ENCODE measurements around the gene HOXC6.
"Not testable (repeated sequence)": the region's sequence is repeated elsewhere in the genome, so short reads cannot be mapped to it uniquely, and the experiment has no call there.

The HOXC6 gene

DNA sequence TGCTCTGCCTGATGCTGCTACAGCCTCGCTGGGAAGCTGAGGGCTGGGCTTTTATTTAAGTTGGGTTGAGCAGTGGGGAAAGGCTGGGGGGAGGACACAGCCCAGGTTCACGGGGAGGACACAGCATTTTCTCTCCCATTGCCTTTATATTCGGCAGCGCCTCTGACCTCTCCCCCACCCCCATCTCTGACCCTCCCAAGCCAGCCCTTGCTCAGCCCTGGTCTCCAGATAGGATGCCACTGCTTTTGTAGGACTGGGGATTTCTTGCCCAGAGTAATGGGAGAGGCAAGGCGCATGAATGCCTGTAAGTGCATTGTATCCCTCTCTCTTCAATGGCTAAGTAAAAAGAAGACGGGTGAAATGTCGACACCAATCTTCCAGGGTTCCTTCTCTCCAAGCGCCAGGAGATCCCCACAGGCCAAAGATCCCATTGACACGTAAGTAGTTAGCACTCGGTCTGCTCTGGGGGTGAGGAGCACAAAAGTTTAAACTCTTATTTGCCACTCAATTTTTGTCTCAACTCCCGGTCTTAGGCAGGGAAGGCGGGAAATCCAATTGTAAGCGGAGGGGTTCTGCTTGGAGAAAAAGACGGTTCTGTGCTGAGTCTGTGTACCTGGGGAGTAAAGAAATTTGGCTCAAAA, 30.0 kb downstream of the HOXC6 start:
- DNase-seq (ENCODE audit: low spot score) = no peak

DNA sequence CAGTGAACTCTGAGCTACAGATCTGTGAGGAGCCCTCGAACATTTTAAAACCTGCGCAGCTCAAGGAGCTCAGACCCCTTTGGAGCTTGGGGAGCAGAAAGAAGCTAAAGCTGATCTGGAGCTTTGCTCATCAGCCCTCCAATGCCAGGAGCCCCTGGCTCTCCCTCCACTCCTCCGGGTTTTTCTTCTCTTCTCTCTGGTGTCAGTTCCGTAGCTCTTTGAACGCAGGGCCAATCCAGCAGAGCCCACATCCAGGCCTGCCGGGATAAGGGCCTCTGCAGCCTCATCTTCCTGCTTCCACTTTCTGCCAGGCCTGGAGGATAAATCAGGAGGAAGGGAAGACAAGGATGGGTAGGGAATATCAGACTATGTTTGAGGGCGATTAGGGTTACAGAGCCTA, 31.4 kb downstream of the HOXC6 start:
- no peak for DNase-seq (ENCODE audit: low spot score)

DNA sequence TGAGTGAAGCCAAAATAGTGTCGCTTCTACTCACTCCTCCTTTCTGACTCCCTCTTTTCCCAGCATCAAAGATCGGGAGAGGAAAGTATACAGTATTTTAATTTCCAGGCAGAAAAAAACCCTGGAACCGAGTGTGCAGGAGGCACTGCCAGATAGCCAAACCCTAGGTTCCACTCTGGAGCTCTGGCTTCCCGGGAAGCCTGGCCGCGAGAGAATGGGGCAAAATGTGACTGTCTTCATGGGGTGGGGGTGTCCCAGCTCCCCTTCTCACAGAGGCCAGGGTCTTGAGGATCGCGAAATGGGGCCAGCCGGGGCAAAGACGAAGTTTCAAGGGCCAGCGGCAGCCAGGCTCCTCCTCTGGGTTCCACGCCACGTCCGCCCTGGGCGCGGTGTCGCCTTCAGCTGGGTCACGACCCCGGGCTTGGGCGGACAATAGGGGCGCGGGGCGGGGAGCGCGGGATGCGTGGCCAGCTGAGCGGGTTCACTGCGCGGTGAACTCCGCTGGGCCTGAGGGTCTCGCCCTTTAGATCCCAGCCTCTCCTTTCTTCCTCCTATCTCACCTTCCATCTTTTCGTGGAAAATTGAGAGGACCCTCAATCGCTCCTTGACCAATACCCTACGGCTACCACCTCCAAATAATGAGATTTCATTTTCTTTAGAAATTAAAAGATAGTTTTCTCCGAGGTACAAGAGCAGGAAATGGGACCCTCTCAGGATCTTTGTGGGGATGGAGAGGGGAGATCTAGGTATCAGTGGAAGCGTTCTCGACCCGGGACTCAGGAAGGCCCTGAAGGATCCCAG, 32.1 kb downstream of the HOXC6 start:
- DNase-seq (ENCODE audit: low spot score) = no peak

DNA sequence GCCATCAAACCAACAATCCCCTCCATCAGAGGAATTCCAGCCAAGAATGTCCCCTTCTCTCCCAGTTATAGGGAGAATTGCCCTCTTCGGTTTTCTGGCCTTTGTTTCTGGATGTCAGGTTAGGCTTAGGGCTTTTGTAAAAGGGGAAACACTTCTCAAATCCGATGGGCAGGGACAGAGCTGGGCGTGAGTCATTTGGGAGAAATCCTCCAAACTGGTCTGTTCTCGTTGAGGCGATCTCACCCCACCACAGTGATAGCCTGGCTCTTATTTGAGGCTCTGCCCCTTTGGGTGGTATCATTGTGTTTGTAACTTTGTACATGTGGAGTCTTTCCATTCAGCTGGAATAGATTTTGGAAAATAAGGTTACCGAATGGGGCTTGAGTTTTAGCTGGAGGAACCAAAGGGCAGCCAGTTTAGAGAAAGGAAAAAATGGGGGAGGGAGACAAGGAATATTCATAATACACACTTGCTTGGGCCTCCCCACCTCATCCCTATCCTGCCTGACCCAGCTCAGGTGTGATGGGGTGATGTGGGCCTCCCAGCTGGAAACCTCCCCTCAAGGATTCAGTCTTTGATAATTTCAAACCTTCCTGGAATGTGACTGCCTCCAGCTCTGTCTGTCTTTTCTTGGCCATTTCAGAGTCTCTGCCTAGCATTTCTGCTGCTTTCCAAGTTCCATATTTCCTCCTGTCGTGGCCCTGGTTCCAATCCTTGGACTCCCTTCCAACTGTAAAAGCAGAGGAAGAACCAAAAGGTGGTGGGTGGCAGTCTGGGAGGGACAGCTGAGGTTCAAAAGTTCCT, 32.9 kb downstream of the HOXC6 start:
- DNase-seq (ENCODE audit: low spot score) = no peak

DNA sequence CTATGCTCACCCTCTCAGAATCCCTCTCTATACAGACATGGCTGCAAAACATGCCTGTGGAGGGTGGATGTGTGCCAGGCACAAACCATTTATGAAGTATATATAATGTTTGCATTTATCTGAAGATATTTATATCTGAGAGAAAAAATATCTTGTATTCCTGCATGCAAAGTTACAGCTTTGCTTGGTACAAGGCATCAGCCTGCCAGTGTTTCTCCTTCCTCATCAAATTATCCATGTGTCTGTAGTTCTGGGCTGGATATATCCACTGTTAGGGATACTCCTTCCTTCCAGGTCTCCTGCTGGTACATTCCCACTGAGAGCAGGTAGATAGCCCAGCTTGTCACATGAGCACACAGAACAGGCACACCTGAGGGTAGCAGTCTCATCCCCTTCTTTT, 37.4 kb downstream of the HOXC6 start:
- DNase-seq (ENCODE audit: low spot score) = no peak

DNA sequence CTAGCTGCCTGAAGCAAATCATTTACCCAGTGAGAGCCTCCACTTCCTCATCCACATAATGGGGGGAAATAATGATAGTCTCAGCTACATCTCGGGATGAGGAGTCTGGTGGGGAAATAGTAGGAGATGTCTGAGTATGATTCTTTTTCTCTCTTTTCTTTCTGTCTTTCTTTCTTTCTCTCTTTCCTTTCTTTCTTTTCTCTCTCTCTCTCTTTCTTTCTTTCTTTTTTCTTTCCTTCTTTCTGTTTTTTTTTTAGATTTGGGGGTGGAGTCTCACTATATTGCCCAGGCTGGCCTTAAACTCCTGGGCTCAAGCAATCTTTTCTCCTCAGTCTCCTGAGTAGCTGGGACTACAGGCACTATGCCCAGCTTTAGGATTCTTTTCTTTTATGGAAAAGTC, 38.2 kb downstream of the HOXC6 start:
- DNase-seq (ENCODE audit: low spot score) = no peak

DNA sequence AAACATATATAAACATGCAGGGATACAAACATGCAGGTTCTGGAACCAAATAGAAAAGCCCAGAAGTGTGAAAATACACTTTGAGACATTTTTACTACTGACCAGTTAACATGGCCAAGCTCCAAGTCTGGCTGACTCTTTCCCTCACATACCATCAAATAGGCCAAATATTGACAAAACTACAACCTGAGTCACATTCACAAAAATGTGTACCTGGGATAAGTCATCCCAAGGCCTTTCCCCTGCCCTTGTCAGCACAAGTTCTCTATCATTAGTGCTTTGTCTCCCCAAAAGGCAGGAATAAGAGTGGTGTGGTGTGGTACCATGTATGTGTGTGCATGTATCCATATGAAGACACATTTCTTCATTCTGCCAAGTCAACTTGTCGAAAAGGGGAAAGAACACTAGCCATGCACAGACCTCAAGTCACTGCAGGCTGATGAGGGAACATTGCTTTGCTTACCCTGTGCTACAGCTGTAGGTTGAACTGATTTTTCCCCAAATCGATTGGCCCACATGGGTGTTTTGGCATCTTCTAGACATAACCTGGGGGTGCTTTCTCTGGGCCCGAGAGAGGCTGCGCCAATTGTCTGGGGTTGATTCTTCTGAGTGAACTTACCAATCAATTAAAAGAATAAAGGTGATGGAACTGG, 40.3 kb downstream of the HOXC6 start:
- DNase-seq (ENCODE audit: low spot score) = no peak

DNA sequence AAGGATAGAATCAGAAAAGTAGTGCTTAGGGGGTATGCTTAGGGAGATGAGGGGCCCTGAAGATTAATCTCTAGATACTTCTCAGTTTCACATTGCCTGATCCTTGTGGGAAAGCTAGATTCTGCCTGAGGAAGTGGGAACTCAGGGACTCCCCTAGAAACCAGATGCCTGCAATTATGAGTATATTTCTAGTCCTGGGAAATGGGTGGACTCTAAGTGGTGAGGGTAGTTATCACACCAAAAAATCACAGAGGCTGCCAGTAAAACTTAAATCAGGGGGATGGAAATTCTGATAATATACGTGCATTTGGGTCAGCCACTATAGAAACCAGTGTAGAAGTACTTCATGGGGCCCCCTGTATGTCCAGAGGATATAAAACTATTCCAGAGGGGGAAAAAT, 43.7 kb downstream of the HOXC6 start:
- no peak for DNase-seq (ENCODE audit: low spot score)

DNA sequence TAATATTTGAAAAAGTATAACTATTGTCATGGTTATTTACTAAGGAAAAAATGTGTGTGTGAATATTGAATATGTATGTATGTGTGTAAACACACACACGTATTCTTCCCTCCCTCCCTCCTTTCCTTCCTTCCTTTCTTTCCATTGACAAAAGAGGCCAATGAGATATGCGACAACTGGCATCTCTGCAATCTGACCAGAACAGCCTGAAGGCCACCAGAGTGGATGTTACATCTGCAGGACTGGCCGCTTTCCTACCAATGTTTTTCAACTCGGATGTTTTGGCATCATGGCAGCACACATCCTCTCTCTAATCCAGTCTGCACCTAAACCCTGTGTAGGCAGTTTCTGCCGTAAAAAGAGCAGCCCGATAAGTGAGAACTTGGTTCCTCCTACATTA, 46.1 kb downstream of the HOXC6 start:
- DNase-seq (ENCODE audit: low spot score) = no peak

DNA sequence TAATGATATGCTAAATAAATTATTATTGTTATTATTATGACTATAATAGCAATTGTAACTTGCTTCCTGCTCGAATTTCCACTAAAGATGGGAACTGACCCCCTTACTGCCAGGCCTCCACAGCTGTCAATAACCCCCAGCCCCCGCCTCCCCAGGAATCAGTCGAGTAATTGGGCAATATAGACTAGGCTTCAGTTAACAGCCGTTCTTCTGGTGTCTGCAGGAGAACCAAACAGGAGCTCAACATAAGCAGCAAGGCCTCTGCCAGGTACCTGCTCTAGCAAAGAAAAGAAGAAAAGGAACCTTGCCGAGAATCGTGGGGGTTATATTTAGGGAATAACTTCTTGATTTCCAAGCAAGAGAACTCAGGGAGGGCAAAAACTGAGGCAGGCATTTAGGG, 47.2 kb downstream of the HOXC6 start:
- DNase-seq (ENCODE audit: low spot score) = no peak

DNA sequence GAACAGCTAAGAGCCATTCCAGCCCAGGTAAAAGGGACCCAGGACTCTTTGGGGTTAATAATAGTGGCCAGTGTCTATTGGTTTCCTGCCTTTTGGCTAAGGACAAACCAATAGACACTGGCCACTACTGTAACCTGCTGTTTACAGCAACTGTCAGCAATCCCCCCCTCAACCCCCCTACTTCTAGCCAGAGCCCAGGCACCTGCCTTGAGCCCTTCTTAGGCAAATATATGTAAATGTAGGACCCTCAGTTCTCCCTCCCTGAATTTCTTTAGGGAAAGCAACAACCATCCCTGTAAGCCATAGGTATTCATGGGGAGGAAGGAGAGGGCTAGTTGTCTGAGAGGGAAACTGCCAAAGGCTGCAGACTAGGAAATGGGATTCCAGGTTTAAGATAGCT, 47.7 kb downstream of the HOXC6 start:
- no peak for DNase-seq (ENCODE audit: low spot score)

DNA sequence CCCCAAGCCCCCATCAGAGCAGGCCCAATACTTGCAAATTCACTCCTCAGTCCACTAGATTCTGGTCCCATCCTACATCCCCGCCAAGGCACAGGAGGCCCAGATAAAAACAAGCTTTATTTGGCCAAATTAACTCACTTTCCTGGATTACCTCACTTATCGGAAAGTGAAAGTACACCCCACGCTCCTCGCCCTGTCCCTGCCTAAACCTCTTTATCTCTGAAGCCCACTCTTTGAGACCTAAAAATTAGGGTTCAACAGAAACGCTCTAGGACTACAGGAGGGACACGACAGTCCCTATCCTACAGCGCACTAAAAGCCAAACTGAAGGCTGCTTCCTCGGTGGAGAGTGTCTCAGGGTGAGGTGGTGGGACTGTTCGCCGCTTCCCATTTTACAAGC, 49.6 kb downstream of the HOXC6 start:
- not testable (repeated sequence) for DNase-seq (ENCODE audit: low spot score)

DNA sequence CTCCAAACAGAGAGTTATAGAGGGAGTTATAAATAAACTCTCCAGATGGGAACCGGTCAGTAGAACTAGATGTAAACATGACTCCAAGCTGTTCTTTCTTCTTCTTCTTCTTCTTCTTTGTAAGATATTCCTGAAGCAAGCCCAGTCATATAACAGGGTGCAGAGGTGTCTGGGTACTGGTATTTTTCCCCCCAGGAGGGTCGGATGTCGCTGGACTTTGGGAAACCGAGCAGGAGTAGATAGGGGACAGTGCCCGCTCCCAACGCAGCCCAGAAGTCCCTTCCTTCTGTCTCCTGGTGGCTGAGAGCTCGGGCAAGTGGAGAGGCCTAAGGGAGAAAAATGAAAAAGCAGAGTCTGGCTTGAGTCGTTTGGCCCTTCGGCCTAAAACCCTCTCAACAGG, 50.9 kb downstream of the HOXC6 start:
- not testable (repeated sequence) for DNase-seq (ENCODE audit: low spot score)

Data from hematopoietic multipotent progenitor cell treated with erythropoietin and hydrocortisone succinate and interleukin-3 and kit ligand, for 17 days (in vitro differentiated cells).